ENCODE results near the gene PITX1.
A peak's percentile ranks its signal among the peaks of the same experiment; 100 is the strongest.
"Not testable (repeated sequence)": the region's sequence is repeated elsewhere in the genome, so short reads cannot be mapped to it uniquely, and the experiment has no call there.

Gene PITX1

DNA sequence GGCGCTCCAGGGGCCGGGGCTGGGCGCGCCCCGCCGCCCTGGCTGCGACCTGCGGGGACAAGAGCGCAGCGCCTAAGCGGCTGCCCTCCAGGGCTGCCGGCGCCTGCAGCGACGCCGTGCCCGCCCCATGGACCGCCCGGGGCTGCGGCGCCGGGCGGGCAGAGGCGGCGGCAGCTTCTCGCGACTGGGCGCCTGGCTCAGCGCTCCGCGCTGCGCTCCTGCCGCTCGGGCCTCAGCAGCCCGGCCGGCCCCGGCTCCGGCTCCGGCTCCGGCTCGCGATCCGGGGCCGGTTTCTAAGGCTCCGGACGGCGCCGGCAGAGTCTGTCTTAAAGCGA is at the start of gene PITX1:
Gene PITX1, minus strand, starts transcription at position 328 of the 335 bp plus-strand sequence. CDS start 347 bp downstream, outside the sequence.
- no peak for DNase-seq

DNA sequence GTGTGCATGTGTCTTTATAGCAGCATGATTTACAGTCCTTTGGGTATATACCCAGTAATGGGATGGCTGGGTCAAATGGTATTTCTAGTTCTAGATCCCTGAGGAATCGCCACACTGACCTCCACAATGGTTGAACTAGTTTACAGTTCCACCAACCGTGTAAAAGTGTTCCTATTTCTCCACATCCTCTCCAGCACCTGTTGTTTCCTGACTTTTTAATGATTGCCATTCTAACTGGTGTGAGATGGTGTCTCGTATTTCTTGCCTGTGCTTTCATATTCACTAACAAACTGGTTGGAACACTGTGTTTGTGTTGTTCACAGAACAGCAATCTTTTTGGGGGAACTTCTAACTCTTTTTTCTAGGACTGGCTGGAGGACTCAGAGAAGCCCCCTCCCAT is 49.3 kb upstream of the PITX1 start:
- not testable (repeated sequence) for DNase-seq

DNA sequence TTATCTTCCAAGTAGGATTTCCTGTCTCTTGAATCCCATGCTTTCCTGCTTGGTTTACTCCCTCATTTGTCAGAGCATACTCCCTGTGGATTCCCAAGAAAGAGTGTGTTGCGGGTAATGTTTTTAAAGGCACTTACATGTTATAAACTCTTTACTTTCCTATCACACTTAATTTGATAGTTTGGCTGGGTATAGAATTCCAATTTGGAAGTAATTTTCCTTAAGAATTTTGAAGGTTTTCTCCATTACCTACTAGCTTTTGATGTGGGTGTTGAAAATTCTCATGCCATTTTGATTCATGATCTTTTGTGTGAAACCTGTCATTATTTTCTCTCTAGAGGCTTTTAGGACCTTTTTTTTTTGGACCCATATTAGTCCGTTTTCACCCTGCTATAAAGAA is 47.2 kb upstream of the PITX1 start:
- DNase-seq, result no peak

DNA sequence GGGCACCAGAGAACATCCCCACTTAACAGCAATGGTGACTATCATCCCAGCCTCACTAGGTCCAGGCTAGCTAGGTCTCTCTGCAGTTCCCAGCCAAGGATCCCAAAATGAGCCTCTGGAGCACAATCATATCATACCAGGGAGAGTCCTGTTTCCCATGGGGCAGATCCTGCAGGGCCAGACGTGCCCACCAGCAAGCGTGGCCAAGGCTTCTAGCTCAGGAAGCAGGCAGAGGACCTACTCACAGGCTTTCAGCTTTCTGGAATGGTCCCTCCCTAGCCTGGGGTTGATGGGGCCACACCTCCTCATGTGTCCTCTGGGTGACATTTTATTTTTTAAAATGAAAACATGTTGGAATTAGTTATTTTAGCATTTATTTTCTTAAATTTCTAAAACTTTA is 45.7 kb upstream of the PITX1 start:
- DNase-seq, result no peak

DNA sequence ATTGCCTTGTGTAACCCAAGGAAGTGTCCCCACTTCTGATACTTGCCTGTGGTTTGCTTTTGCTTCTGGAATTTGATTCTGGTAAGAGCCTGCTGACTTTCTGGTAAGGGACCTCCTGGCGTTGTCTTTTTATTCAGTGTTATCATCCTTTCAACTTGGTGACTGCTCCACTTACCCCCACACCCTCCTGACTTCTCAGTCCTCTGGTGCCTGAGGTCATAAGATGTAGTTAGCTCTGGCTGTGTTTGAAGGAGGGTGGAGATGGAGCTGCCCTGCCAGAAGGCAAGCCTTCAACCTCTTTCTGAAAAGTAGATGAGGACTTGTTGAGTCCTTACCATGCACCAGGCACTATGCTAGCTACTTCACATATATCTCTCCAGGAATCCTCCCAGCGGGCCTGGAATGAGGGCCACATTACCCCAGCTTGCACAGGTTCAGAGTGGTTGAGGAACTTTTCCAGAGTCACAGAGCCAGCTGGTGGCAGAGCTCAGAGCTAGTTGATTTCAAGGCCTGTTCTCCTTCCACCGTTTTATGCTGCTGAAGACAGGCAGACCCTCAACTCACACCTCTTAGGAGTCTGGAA is 45.2 kb upstream of the PITX1 start:
- DNase-seq, result no peak

DNA sequence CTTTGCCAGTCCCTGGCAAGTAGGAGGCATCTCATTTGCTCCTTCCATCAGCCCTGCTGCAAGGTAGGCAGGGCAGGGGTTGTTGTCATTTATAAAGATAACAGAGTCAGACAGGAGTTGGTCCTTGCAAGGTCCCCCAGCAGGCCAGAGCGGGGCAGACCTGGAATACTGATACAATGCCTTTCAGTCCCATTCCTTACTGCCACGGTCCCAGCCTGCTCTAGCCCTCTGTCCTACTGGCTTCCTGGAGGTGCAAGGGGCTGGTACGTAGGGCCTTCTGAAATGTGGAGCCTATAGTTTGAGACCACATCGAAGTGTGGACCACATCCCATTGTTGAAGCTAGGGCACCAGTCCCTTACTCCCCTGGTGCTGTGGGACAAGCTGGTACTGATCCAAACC is 42.8 kb upstream of the PITX1 start:
- no peak for DNase-seq

DNA sequence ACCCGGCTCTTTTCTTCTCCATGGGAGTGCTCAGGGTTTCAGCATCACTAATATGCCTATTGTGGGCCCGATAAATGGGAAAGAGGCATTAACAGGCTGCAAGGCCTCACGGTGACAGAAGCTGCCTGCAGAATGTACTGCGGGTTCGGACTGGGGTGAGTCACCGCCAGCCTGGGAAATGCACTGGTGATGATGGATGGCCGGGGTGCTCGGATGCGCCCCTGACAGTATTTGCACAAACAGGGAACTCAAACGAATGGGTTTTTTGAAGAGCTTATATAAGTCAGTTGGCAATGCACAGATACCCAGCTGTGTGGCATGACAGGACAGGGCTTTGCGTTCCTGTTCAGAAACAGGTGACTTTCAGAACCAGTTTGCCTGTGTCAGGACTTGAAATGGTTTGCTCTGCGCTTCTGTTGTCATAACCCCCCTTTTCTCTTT is 42.0 kb upstream of the PITX1 start:
- no peak for DNase-seq

DNA sequence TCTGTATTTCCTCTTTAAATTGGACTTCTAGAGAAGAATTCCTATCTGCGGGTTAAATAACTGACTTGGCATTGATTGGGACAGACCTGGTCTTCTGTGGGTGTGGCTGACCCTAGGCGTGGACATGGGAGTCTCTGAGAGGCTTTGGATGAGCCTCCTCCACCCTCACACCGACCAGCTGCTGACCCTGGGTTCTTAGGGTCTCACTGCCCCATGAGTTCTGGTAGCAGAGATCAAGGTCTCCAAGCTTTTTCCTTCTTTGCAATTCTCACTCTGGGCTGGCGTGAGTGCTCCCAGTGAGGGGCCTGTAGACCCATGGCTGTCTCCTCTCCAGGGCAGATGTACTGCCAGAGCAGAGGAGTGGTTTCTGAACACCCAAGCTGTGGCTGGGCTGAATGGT is 41.6 kb upstream of the PITX1 start:
- no peak for DNase-seq

DNA sequence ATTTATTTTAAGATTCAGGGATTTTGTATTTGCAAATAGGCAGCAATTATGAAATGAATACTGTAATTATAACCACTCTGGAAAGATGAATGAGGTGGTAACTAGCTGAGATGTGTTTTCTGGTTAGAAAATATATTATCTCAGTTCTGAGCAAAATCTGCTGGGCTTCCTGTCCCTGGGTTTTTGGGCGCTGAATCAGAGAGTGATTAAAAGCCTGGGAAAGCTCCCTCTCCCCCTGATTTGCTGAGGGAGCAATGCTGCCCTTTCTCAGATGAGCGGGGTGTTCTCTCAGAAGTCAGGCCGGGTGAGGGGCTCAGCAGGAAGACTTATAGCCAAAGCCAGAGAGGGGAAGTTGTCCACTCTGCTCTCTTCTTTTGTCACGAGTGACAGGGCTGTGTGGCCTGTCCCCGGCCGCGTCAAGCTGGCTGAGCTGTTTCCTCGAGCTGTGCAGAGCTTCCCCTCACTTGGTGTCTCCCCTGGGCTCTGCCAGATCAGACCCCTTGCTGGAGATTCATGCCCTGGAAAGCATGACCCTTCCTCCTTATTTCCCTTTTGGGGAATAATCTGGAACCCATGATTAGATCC is 39.8 kb upstream of the PITX1 start:
- peak; percentile 14 for DNase-seq

DNA sequence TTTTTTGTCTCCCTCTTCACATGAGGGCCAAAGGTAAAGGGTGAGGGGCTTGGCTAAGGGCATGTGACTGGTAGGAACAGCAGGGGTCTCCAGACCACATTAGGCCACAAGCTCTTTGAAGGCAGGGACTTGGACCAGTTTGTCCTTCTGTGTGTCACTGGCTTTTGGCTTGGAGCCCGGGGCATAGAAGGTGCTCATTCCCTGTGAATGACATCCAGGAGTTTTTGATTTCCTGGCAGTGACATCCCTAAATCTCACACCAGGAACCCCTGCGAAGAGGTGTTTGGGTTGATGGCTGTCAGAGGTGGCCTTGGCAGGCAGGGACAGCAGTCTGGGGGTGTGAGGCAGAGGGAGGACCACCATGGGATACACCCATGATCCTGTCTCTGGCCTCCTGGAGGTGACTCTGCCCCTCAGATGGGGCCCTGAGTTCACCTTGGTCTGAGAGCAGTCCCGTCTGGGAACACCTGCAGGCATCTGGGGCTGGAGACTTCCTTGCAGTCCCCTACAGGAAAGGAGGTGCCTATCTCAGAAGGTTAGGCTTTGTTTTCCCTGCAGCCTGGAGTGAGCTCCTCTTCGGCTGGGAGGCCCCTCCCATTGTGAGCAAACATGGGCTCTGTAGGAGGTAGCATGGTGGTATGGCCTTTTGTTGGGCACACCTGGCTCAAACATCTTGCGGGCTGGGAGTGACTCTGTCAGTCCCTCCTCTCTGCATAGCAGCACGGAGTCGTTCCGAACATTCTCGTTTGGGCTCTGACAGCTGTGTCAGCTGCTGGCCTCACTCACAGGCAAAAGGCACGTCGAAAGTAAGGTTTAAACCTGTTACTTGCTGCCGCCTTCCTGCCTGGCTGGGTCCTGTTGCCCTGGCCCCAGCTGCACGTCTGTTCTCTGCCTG is 38.6 kb upstream of the PITX1 start:
- no peak for DNase-seq

DNA sequence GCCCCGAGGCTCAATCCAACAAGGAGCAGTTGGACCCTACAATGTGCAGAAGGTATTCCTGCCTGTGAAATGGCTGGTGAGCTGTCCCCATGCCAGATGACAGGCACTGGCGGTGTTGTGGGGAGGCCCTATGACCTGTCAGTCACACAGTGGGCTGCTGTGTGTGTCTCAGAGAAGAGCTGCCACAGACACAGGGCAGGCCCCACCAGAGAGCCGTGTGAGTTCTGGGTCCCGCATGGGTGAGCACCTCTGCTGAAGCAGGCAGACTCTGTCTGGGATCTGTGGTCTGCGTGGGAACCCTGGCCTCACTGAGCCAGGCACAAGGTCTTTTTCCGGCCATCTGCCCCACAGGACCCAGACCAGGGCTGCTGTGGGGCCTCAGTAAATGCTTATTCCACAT is 37.3 kb upstream of the PITX1 start:
- no peak for DNase-seq

DNA sequence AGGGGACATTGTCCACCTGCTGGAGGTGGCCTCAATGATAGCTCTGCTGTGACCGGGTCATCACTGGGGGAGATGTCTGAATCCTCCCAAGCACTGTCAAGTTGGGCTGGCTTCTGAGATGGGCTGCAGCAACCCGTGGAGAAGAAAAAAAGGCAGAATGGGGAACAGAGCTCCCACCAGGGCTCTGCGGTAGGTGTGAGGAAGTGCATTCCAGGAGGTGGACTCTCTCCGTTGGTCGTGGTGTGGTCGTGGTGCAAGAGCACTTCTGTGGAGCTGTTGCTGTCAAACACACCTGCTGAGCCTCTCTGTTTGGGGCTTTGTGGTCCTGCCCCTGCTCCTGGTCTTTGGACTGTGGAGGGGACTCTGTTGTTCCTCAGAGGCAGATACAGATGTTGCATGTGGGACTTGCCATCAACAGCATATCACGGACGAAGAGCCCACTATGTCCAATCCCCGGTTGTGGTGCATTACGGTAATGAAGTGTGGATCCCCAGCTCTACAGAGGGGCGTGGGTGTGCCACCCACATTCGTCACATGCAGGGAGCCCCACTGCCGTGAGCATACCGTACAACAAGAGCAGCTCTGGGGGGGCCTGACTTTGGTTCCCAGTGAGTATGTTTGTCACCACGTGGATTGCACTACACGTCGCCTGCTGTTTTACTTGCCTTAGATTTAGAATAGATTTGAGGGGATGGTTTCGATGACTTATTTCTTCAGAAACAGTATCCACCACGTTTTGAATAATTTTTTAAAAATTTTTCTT is 36.0 kb upstream of the PITX1 start:
- DNase-seq, result no peak

DNA sequence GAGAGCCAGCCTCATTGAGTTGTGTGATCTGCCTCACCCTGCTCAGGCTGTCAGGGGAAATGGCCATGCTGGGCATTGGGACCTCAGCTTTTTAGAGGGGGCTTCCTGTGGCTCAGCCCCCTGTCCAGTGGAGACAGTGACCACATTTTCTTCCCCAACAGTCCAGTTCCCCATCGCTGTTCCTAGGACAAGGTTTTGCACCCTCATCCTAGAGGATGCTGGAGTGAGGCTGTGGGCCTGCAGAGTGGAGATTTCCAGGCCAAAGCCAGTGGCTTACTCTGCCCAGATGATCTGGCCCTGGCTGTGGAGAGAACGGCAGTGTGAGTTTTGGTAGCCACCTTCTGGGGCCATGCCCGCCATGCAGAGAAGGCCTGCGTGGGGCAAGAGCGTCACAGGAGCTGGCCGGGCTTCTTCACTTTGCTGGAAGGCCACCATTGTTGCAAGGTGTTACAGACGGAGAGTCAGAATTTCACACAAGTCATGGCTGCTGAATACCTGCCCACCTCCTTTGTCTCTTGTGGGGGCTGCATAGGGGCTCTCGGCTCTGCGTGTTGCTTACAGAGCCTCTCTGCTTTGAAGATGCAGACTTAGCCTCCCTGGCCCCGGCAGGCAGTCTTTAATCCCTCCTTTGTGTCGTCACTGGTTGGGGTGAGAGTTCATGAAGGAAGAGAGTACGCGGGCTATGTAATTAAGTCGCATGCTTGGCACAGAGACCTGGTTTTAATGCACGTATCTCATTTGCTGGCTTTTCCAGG is 35.2 kb upstream of the PITX1 start:
- no peak for DNase-seq

DNA sequence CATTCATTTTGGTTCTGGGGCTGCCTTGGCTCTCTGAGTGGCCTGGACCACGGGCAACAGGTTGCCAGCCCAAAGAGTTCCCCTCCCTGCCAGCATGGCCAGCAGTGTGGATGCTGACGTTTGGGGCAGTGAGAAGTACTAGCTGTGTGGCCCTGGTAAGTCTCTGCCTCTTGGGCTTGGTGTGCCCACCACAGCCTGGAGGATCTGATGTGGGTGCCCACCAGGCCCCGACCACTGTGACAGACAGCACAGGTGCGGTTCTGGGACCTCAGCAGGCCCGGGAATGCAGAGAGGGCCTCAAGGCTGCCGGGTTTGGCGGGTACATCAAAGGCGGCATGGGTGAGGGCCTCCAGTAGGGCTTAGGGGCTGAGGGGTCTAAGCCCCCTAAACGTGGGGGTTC is 33.6 kb upstream of the PITX1 start:
- DNase-seq, result no peak

DNA sequence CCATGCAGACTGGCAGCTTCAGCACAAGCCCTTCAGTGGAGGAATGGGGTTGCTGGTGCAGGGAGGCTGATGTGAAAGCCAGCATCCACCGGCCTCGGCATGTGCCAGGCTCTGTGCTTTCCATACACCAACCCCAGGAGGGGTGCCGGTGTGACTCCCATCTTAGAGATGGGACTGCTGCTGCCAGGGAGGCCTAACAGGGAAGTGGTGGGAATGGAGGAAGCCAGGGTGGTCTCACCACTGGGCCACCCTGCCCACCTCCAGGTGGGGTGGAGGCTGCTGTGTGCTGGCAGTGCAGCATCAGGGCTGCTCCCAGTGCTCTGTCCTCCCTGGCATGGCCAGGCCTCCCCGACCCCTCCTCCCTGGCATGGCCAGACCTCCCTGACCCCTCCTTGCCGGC is 32.8 kb upstream of the PITX1 start:
- DNase-seq, result no peak

DNA sequence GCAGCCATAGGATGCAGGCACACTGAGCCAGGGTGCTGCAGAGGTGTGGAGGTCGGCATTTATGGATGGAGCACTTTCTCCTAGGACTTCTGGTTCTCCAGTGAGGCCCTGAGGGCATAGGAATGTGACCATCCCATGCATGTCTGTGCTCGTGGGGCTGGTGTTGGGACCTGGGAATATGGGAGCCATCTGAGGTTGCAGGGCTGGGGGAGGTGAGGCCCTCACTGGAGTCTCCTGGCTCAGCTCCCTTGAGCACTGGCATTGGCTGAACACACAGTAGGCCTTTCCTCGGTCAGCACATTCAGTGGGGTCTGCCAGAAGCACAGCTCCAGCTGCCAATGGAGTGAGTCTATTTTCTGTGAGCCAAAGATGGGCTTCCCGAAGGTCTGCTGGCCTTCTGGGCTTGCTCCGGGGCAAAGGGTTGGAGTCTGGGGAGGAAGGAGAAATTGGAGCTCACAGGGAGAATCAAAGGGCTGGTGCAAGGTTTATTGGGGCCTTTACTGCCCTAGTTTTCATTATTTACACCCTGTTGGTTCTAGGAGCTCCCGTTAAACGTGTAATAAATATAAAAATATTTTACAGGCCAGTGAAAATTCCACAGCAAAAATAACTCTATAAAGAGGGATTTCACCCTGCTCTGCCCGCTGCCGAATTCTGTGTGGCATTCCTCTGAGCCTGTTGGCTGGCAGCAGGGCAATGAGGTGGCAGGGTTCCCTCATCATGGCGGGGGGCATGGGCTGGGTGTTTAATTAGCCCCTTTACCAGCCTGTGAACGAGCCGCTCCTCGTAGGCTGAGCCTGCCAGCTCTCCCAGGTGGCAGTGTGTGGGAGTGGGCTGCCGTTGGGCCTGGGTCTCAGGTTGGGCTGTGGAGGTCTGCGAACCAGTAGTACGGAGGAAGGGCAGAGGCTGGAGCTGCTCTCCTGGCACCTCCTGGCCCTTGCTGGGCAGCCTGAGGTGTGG is 31.6 kb upstream of the PITX1 start:
- no peak for DNase-seq

DNA sequence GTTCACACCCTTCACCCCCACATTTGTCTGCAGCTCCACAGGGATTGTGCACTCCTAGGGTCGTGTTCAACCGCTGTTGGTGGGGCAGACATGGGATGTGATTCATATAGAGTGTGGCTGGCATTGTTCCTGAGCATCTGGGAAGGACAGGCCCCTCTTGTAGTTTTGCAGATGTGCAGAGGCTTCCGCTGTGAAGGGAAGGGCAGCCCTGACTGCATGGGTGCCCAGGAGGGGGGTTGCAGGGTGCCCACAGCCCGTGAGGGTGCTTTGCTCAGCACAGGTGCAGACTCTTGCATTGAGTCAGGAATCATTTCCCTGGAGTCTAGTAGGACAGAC is 30.2 kb upstream of the PITX1 start:
- no peak for DNase-seq

DNA sequence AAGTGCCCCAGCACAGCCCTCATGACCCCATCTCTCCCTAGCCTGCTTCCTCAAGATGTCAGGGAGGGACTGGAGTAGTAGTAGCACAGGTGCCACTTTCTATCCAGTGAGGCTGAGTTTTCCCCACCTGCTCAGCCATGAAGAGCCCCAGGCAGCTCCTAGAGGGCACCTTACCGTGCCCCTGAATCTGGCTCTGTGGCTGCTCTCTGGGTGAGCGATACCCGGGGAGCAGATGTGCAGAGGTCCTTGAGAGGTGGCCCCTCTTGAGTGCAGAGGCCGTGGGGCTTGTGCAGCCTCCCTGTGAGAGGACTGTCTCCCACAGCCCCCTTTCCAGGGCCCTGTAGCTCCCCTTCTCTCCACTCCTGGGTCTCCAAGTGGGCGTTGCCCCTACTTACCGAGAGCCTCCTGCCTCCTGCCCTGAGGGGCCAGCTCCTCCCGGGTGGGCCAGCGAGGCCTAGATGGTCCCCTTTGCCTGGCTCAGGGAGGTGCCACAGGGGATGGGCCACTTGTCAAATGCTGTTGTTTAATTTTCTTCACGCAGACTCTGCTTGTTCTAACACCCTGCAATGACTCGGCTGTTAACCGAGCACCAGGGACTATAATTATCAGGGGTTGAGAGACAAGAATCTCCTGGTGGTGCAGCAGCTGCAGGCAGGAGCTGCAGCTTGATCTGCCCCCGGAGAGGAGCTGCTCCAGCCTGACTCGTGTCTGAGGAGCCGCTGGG is 29.6 kb upstream of the PITX1 start:
- DNase-seq, result no peak

DNA sequence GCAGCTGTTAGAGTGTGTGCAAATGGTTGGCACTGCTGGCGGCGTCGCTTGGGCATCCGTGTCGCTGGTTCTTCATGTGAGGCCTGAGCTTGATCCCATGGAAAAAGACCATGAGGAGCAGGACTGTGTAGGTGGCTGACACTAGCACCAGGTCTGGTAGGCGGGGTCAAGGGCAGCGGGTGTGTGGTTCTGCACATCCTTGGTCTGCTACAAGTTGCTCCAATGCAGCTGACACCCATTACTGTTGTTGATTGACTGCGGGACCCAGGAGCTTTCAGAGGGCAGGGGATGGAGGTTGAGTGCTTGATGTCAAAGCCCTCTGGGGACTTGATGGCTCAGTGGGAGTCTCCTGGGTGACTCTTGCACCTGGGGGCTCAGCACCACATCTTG is 29.0 kb upstream of the PITX1 start:
- no peak for DNase-seq

DNA sequence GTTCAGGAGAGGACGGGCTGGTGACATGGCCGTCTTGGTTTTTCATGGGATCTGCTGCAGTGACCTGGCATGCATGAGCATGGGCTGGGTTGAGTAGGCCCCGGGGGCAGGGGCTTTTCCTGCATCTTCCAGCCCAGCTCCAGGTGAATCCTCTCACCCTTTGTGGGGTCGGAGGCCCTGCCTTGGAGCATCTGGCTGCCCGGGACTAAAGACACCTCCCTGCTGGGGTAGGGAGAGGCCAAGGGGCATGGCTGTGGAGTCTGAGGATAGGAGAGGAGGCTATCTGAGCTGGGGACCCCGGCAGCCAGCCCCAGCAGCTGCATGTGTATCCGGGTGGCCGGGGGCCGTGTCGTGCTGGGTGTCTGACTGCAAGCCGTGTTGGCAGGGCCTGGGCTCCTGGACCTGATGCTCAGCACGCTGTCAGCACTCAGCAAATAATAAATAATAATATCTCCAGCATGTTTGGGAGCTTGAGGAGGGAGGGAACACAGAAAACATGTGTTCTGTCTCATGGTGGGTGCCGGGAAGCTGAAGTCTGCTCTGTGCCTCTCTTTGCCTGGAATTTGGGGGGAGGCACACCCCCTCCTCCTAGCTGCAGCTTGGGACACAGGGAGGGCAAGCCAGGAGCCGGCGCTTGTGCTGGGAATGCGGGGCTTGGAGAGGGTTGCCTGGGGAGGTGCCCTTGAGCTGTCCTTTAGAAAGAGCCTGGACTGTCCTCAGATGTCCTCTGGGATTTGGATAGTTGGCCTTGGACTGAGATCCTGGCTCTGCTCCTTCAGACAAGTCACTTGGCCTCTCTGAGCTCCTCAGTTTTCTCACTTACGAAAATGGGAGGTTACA is 28.4 kb upstream of the PITX1 start:
- no peak for DNase-seq
